ENCODE data around the gene ABCB1. TPM values are rescaled to one million over a fixed set of nuclear protein-coding genes. Genes with fewer than 3 reads are reported as not detected.

ABCB1 gene
- total RNA-seq, 1 donor from 2014 or later: 0.78 TPM

GRCh38 chr7:87570178-87570577 is 30.5 kb downstream of the ABCB1 start:
- H3K36me3 Mint-ChIP-seq (ENCODE audit: unreplicated experiment): no peaks in the 10 kb centered on the region
- no peak overlapping the region for H3K27ac Mint-ChIP-seq (ENCODE audit: unreplicated experiment)
- no peaks in the 10 kb centered on the region for H3K4me1 Mint-ChIP-seq (ENCODE audit: low read depth, unreplicated experiment)
- no peaks in the 10 kb centered on the region for H3K9me3 Mint-ChIP-seq (ENCODE audit: unreplicated experiment)
- TF ChIP-seq CTCF (IDR thresholded peaks at IDR 0.05; ENCODE audit: partially characterized antibody, unreplicated experiment): no peak
- DNase-seq: no peak
- no peak overlapping the region for H3K4me3 Mint-ChIP-seq (ENCODE audit: unreplicated experiment)
- no peaks in the 10 kb centered on the region for H3K27me3 Mint-ChIP-seq (ENCODE audit: unreplicated experiment)

- Mint-ChIP-seq H3K27ac (ENCODE audit: unreplicated experiment) (no peak overlapping the region), H3K36me3 (ENCODE audit: unreplicated experiment) (no peaks in the 10 kb centered on the region), H3K4me1 (ENCODE audit: low read depth, unreplicated experiment) (no peaks in the 10 kb centered on the region), H3K9me3 (ENCODE audit: unreplicated experiment) (no peaks in the 10 kb centered on the region), H3K4me3 (ENCODE audit: unreplicated experiment) (no peak overlapping the region), H3K27me3 (ENCODE audit: unreplicated experiment) (no peaks in the 10 kb centered on the region)
- TF ChIP-seq CTCF (IDR thresholded peaks at IDR 0.05; ENCODE audit: partially characterized antibody, unreplicated experiment): no peak
- no peak for DNase-seq
These were observed 33.6 kb downstream of the ABCB1 start for GRCh38 chr7:87567052-87567451.

- Mint-ChIP-seq H3K4me1 (ENCODE audit: low read depth, unreplicated experiment) (no peaks in the 10 kb centered on the region), H3K4me3 (ENCODE audit: unreplicated experiment) (no peak overlapping the region), H3K27ac (ENCODE audit: unreplicated experiment) (no peak overlapping the region), H3K36me3 (ENCODE audit: unreplicated experiment) (no peaks in the 10 kb centered on the region), H3K9me3 (ENCODE audit: unreplicated experiment) (no peaks in the 10 kb centered on the region), H3K27me3 (ENCODE audit: unreplicated experiment) (no peaks in the 10 kb centered on the region)
- no peak for TF ChIP-seq CTCF (IDR thresholded peaks at IDR 0.05; ENCODE audit: partially characterized antibody, unreplicated experiment)
- DNase-seq: no peak
These were observed 34.3 kb downstream of the ABCB1 start for GRCh38 chr7:87566311-87566900.

GRCh38 chr7:87565877-87566276 is 34.8 kb downstream of the ABCB1 start:
- H3K4me1 Mint-ChIP-seq (ENCODE audit: low read depth, unreplicated experiment): peaks cover under 1% of the 10 kb centered on the region
- H3K9me3 Mint-ChIP-seq (ENCODE audit: unreplicated experiment): no peaks in the 10 kb centered on the region
- H3K4me3 Mint-ChIP-seq (ENCODE audit: unreplicated experiment): no peak overlapping the region
- no peak for DNase-seq
- H3K36me3 Mint-ChIP-seq (ENCODE audit: unreplicated experiment): no peaks in the 10 kb centered on the region
- H3K27ac Mint-ChIP-seq (ENCODE audit: unreplicated experiment): no peak overlapping the region
- H3K27me3 Mint-ChIP-seq (ENCODE audit: unreplicated experiment): no peaks in the 10 kb centered on the region
- no peak for TF ChIP-seq CTCF (IDR thresholded peaks at IDR 0.05; ENCODE audit: partially characterized antibody, unreplicated experiment)

GRCh38 chr7:87564296-87564963 is 36.3 kb downstream of the ABCB1 start:
- DNase-seq: no peak
- H3K4me3 Mint-ChIP-seq (ENCODE audit: unreplicated experiment): no peak overlapping the region
- H3K27ac Mint-ChIP-seq (ENCODE audit: unreplicated experiment): no peak overlapping the region
- H3K27me3 Mint-ChIP-seq (ENCODE audit: unreplicated experiment): no peaks in the 10 kb centered on the region
- no peaks in the 10 kb centered on the region for H3K9me3 Mint-ChIP-seq (ENCODE audit: unreplicated experiment)
- H3K36me3 Mint-ChIP-seq (ENCODE audit: unreplicated experiment): no peaks in the 10 kb centered on the region
- TF ChIP-seq CTCF (IDR thresholded peaks at IDR 0.05; ENCODE audit: partially characterized antibody, unreplicated experiment): no peak
- peaks cover 3% of the 10 kb centered on the region for H3K4me1 Mint-ChIP-seq (ENCODE audit: low read depth, unreplicated experiment)

All from glutamatergic neuron (in vitro differentiated cells).